H1 (cell line): ENCODE measurements around the gene CAMTA1. TPM values are rescaled to one million over a fixed set of nuclear protein-coding genes. Genes with fewer than 3 reads are reported as not detected.

Experiments used
- CTCF ChIA-PET: fragments of 300-600 bp; sonication (Branson Sonifier 250); formaldehyde crosslinking; loops from one replicate; lab custom pipeline; 2021; ENCODE audit not compliant: partially characterized antibody; lab: Charles Lee
- POLR2A ChIA-PET: fragments of 300-600 bp; sonication (Branson Sonifier 250); formaldehyde crosslinking; loops from one replicate; lab custom pipeline; 2021; ENCODE audit warnings: inconsistent platforms; ENCODE audit not compliant: partially characterized antibody; lab: Charles Lee
- DNase-seq, 2 experiments: peaks; one replicate each; pipeline versions ENCODE4 v3.0.0 to v3.0.0-alpha.2; 2010 to 2022; ENCODE audit warnings: low spot score in 2 of 2, low read depth in 1 of 2, mixed read lengths in 1 of 2
- FAIRE-seq: peaks from 2 replicates; lab custom pipeline; 2011; peaks lifted over from hg19 to GRCh38; lab: Jason Lieb, UNC
- H2AFZ ChIP-seq: 2 replicates; pipeline ENCODE4 v1.8.1; 2012; ENCODE audit warnings: low read length, inconsistent platforms
- H2AK5ac ChIP-seq: 2 replicates; pipeline ENCODE4 v1.6.1; 2013; ENCODE audit warnings: low read depth, low read length
- H2BK120ac ChIP-seq: replicated peaks from 2 replicates; pipeline ENCODE3; 2013; ENCODE audit warnings: low read depth, low read length, inconsistent platforms
- H2BK12ac ChIP-seq: 2 replicates; pipeline ENCODE4 v1.6.1; 2013; ENCODE audit warnings: low read depth, low read length
- H2BK15ac ChIP-seq: 2 replicates; pipeline ENCODE4 v1.6.1; 2013; ENCODE audit warnings: low read length
- H2BK20ac ChIP-seq: 2 replicates; pipeline ENCODE4 v1.6.1; 2013; ENCODE audit warnings: low read length
- H2BK5ac ChIP-seq: 2 replicates; pipeline ENCODE4 v1.6.1; 2013; ENCODE audit warnings: low read depth, low read length
- H3K14ac ChIP-seq: 2 replicates; pipeline ENCODE4 v1.6.1; 2013; ENCODE audit warnings: inconsistent platforms; ENCODE audit not compliant: insufficient read length
- H3K18ac ChIP-seq: 2 replicates; pipeline ENCODE4 v1.6.1; 2013; ENCODE audit warnings: low read length; ENCODE audit errors: extremely low read depth
- H3K23ac ChIP-seq: 2 replicates; pipeline ENCODE4 v1.6.1; 2013; ENCODE audit warnings: inconsistent platforms; ENCODE audit not compliant: insufficient read length
- H3K23me2 ChIP-seq: 2 replicates; pipeline ENCODE4 v1.6.1; 2013; ENCODE audit warnings: low read depth, low read length
- H3K27ac ChIP-seq: 2 replicates; pipeline ENCODE4 v1.6.1; 2011; ENCODE audit warnings: low read depth, low read length, inconsistent platforms
- H3K27me3 ChIP-seq, 4 experiments: replicated peaks in 1 of 4; 1 replicate in 1 of 4; 2 replicates in 3 of 4; pipeline versions ENCODE4 v1.6.1 to v1.8.1; 2011 to 2013; ENCODE audit warnings: low read length in 3 of 4, mild to moderate bottlenecking in 3 of 4, inconsistent platforms in 2 of 4, mixed read lengths in 2 of 4, moderate library complexity in 1 of 4; ENCODE audit not compliant: control insufficient read depth in 3 of 4, insufficient read depth in 3 of 4; ENCODE audit errors: extremely low read depth in 1 of 4
- H3K36me3 ChIP-seq, 4 experiments: 2 replicates each; pipeline versions ENCODE4 v1.6.1 to v1.8.1; 2011 to 2013; ENCODE audit warnings: mild to moderate bottlenecking in 4 of 4, low read length in 3 of 4, moderate library complexity in 2 of 4, control low read depth in 1 of 4, inconsistent platforms in 1 of 4; ENCODE audit not compliant: insufficient read depth in 4 of 4, control insufficient read depth in 2 of 4
- H3K4ac ChIP-seq: replicated peaks from 2 replicates; pipeline ENCODE3; 2013; ENCODE audit warnings: low read length, low read depth, mixed read lengths, inconsistent platforms; ENCODE audit not compliant: insufficient read length
- H3K4me1 ChIP-seq, 4 experiments: replicated peaks in 1 of 4; 1 replicate in 1 of 4; 2 replicates in 3 of 4; pipeline versions ENCODE4 v1.6.1 to v1.8.1; 2011 to 2013; ENCODE audit warnings: low read length in 3 of 4, inconsistent platforms in 2 of 4, mixed read lengths in 1 of 4; ENCODE audit not compliant: insufficient read depth in 4 of 4, control insufficient read depth in 3 of 4
- H3K4me2 ChIP-seq, 2 experiments: 2 replicates each; pipeline versions ENCODE4 v1.6.1 to v1.8.1; 2011 to 2013; ENCODE audit warnings: low read depth in 2 of 2, low read length in 2 of 2, control low read depth in 1 of 2, inconsistent platforms in 1 of 2, mild to moderate bottlenecking in 1 of 2; ENCODE audit not compliant: insufficient read depth in 1 of 2
- H3K4me3 ChIP-seq, 4 experiments: fragments of 200-600, 300-600 bp in 1 of 4; sonication (generic), shearing (Covaris generic), sonication (Bioruptor Twin) in 1 of 4; 2 replicates each; pipeline versions ENCODE4 v1.5.1 to v1.8.1; 2011 to 2016; ENCODE audit warnings: low read length in 4 of 4, low read depth in 3 of 4, control low read depth in 2 of 4, inconsistent platforms in 2 of 4, mild to moderate bottlenecking in 2 of 4, mixed read lengths in 1 of 4, moderate library complexity in 1 of 4; ENCODE audit not compliant: insufficient read depth in 2 of 4; ENCODE audit errors: extremely low read depth in 1 of 4
- H3K56ac ChIP-seq: replicated peaks from 2 replicates; pipeline ENCODE3; 2013; ENCODE audit warnings: low read depth, mild to moderate bottlenecking, mixed read lengths, low read length, inconsistent platforms; ENCODE audit not compliant: insufficient read length
- H3K79me1 ChIP-seq: 2 replicates; pipeline ENCODE4 v1.6.1; 2013; ENCODE audit warnings: low read depth, low read length, control low read depth
- H3K79me2 ChIP-seq, 2 experiments: 2 replicates each; pipeline versions ENCODE4 v1.6.1 to v1.8.1; 2012 to 2013; ENCODE audit warnings: low read length in 2 of 2, mild to moderate bottlenecking in 2 of 2, inconsistent platforms in 1 of 2; ENCODE audit not compliant: insufficient read depth in 2 of 2, control insufficient read depth in 1 of 2
- H3K9ac ChIP-seq, 4 experiments: replicated peaks in 1 of 4; 1 replicate in 1 of 4; 2 replicates in 3 of 4; pipeline versions ENCODE4 v1.6.1 to v1.8.1; 2011 to 2013; ENCODE audit warnings: low read depth in 3 of 4, low read length in 3 of 4, control low read depth in 2 of 4, mild to moderate bottlenecking in 2 of 4, moderate library complexity in 2 of 4, inconsistent platforms in 1 of 4; ENCODE audit errors: extremely low read depth in 1 of 4
- H3K9me3 ChIP-seq, 2 experiments: 2 replicates each; pipeline versions ENCODE4 v1.6.1 to v1.8.1; 2012 to 2013; ENCODE audit warnings: mild to moderate bottlenecking in 2 of 2, moderate library complexity in 2 of 2, control low read depth in 1 of 2, inconsistent platforms in 1 of 2, low read depth in 1 of 2, low read length in 1 of 2, mixed read lengths in 1 of 2; ENCODE audit not compliant: insufficient read depth in 2 of 2
- H4K20me1 ChIP-seq, 2 experiments: replicated peaks in 1 of 2; 2 replicates each; pipeline versions ENCODE3 to v1.8.1; 2011 to 2013; ENCODE audit warnings: inconsistent platforms in 2 of 2, low read length in 2 of 2, mild to moderate bottlenecking in 1 of 2; ENCODE audit not compliant: insufficient read depth in 2 of 2, control insufficient read depth in 1 of 2
- H4K5ac ChIP-seq: 2 replicates; pipeline ENCODE4 v1.6.1; 2013; ENCODE audit warnings: low read length, low read depth, mixed read lengths, inconsistent platforms; ENCODE audit not compliant: insufficient read length
- H4K8ac ChIP-seq: 2 replicates; pipeline ENCODE4 v1.8.0; 2013; ENCODE audit warnings: mild to moderate bottlenecking, moderate library complexity, low read length, inconsistent platforms; ENCODE audit not compliant: insufficient read depth; ENCODE audit errors: extremely low read depth
- H4K91ac ChIP-seq: replicated peaks from 2 replicates; pipeline ENCODE3; 2013; ENCODE audit warnings: low read length, mixed read lengths, inconsistent platforms; ENCODE audit not compliant: insufficient read length
- BRCA1 ChIP-seq: IDR thresholded peaks from 2 replicates; pipeline ENCODE4 v1.6.1; 2012; ENCODE audit warnings: low read depth, low read length, improper control_type of control experiment
- CBX8 ChIP-seq: fragments of 300-800, 300-1000 bp; sonication (generic); IDR thresholded peaks from 2 replicates; pipeline ENCODE4 v1.7.1; 2016; ENCODE audit warnings: low read depth, low read length, borderline replicate concordance
- CTBP2 ChIP-seq: IDR thresholded peaks from 2 replicates; pipeline ENCODE4 v1.7.0; 2011; ENCODE audit warnings: borderline replicate concordance, mild to moderate bottlenecking, moderate library complexity, mixed read lengths, low read length; ENCODE audit not compliant: insufficient read depth, insufficient read length
- GTF2F1 ChIP-seq: IDR thresholded peaks from 2 replicates; pipeline ENCODE4 v1.6.1; 2012; ENCODE audit warnings: low read depth, low read length, improper control_type of control experiment, borderline replicate concordance
- KDM1A ChIP-seq: fragments of 200-600, 300-600 bp; sonication (generic); IDR thresholded peaks from 2 replicates; pipeline ENCODE4 v1.7.1; 2016; ENCODE audit warnings: mild to moderate bottlenecking, low read length, borderline replicate concordance
- KDM4A ChIP-seq: IDR thresholded peaks from one replicate; pipeline ENCODE4 v1.7.1; 2012; ENCODE audit warnings: low read depth, mild to moderate bottlenecking, moderate library complexity, low read length, inconsistent platforms; ENCODE audit not compliant: severe bottlenecking
- SUZ12 ChIP-seq: fragments of 200-600 bp; sonication (generic); IDR thresholded peaks from 2 replicates; pipeline ENCODE4 v1.6.1; 2012; ENCODE audit warnings: mild to moderate bottlenecking, inconsistent platforms, low read length, moderate library complexity, mixed read lengths
- WGBS, 2 experiments: shearing (Covaris generic) in 1 of 2; methylation state at CpG; one replicate each; pipeline versions ENCODE4 v1.1.6 to v1.1.7; 2013 to 2015; ENCODE audit warnings: low lambda C conversion rate in 2 of 2, mixed read lengths in 2 of 2, inconsistent platforms in 1 of 2, low coverage in 1 of 2, missing lambda C conversion rate in 1 of 2; ENCODE audit not compliant: insufficient replicate concordance in 2 of 2, insufficient coverage in 1 of 2, insufficient read length in 1 of 2; ENCODE audit errors: extremely low coverage in 1 of 2, missing lambda C conversion rate in 1 of 2; 5-methylcytosine and 5-hydroxymethylcytosine counted together
- polyA plus RNA-seq, 7 experiments: library from polyadenylated mRNA; depleted of rRNA in 3 of 7; stranded (reverse) in 5 of 7; unstranded in 2 of 7; fragments of >200 nt in 5 of 7; fragments of 200-250 nt in 2 of 7; gene quantifications; 1 replicate in 5 of 7; 2 replicates in 1 of 7; 4 replicates in 1 of 7; pipeline versions ENCODE4 v1.2.1 to v1.2.3, GENCODE V29; 2011 to 2013; ENCODE audit warnings: missing spikeins in 2 of 7, mixed read lengths in 2 of 7
- total RNA-seq: library from RNA; stranded (reverse); fragmentation: NEBNext Ultra II Directional; extraction: Animal tissue kit (Norgen Biotek cat#: 25700); gene quantifications from 2 replicates; pipeline ENCODE4 v1.2.1, GENCODE V29; 2021

Gene CAMTA1
- total and polyA plus RNA-seq, 2 of the 8 experiments (the other 6 are each of a cell fraction or from before 2014, with no cell fraction given) = 65.0 to 119 TPM

- H3K79me1 ChIP-seq = no peaks in the 10 kb centered on the region; the same call in 1 of the 2 replicates
- no peaks in the 10 kb centered on the region for H3K79me2 ChIP-seq
- no peak overlapping the region for H2BK20ac ChIP-seq
- ChIA-PET CTCF (no interaction called here), POLR2A (no interaction called here)
- H3K27me3 ChIP-seq = no peaks in the 10 kb centered on the region
- TF ChIP-seq CBX8 = no peak
- TF ChIP-seq BRCA1 = no peak
- no peak for TF ChIP-seq SUZ12
- TF ChIP-seq KDM4A = no peak
- TF ChIP-seq CTBP2 = no peak
- no peak for TF ChIP-seq KDM1A
- TF ChIP-seq GTF2F1 = no peak
- H3K23me2 ChIP-seq = no peaks in the 10 kb centered on the region
- FAIRE-seq = no peak
- H3K4ac ChIP-seq = no peak overlapping the region
- no peak overlapping the region for H3K14ac ChIP-seq
- H2BK5ac ChIP-seq = no peak overlapping the region
- WGBS, 2 experiments = 86% methylated on average over 4 of the region's 4 CpGs; no CpG with 5 or more reads in 1 of the 2 experiments
- H3K9ac ChIP-seq = no peak overlapping the region
- H3K4me1 ChIP-seq = no peaks in the 10 kb centered on the region
- no peak overlapping the region for H3K4me3 ChIP-seq
- no peak overlapping the region for H2BK15ac ChIP-seq
- no peak overlapping the region for H2AFZ ChIP-seq
- H2BK120ac ChIP-seq = no peak overlapping the region
- H3K27ac ChIP-seq = no peak overlapping the region
- no peak overlapping the region for H4K8ac ChIP-seq
- H3K23ac ChIP-seq = no peak overlapping the region
- no peak overlapping the region for H2AK5ac ChIP-seq
- H4K5ac ChIP-seq = no peak overlapping the region
- no peak for DNase-seq
- no peaks in the 10 kb centered on the region for H3K9me3 ChIP-seq
- no peak overlapping the region for H3K4me2 ChIP-seq
- no peak overlapping the region for H4K91ac ChIP-seq
- H4K20me1 ChIP-seq = no peaks in the 10 kb centered on the region
- H3K36me3 ChIP-seq = no peaks in the 10 kb centered on the region
- H3K18ac ChIP-seq = no peak overlapping the region
- H2BK12ac ChIP-seq = no peak overlapping the region
- H3K56ac ChIP-seq = no peak overlapping the region
Measured at GRCh38 chr1:7315316-7315715, 530.1 kb downstream of the CAMTA1 start.
